Uterus (tissue), 2 donors: Measurements from ENCODE around the gene SYTL2.

Source experiments
- POLR2A ChIP-seq, 2 donors: fragments of 450-650 bp; IDR thresholded peaks; one replicate each; pipeline ENCODE4 v1.6.1; 2016; ENCODE audit warnings: antibody characterized with exemption in 2 of 2, mild to moderate bottlenecking in 1 of 2, moderate library complexity in 1 of 2
- TF ChIP-seq, protein P1 (sequence below), 4 experiments: fragments of 200-600 bp in 2 of 4; fragments of 450-650 bp in 2 of 4; sonication (generic) in 2 of 4; IDR thresholded peaks; one replicate each; pipeline ENCODE4 v1.5.1; 2016 to 2019; ENCODE audit warnings: antibody characterized with exemption in 4 of 4, mild to moderate bottlenecking in 2 of 4, moderate library complexity in 1 of 4

DNA sequence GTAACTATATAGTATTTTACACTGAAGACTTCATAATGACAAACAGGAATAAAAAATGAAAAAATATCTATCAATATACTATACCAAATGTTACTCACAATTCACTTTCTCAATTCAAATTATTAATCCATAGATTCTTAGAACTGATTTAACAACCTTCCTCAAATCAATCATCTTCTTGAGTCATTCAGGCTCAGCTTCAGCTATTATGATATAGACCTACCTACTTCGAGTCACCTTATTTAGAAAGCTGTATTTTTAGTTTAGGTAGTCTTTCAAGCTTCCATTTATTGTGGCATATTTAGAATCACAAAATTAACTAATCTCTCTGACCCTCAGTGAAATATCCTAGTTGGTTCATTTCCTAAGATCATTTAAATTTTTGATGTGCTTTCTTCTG, 154.2 kb downstream of the SYTL2 start:
- TF ChIP-seq, protein P1, sequence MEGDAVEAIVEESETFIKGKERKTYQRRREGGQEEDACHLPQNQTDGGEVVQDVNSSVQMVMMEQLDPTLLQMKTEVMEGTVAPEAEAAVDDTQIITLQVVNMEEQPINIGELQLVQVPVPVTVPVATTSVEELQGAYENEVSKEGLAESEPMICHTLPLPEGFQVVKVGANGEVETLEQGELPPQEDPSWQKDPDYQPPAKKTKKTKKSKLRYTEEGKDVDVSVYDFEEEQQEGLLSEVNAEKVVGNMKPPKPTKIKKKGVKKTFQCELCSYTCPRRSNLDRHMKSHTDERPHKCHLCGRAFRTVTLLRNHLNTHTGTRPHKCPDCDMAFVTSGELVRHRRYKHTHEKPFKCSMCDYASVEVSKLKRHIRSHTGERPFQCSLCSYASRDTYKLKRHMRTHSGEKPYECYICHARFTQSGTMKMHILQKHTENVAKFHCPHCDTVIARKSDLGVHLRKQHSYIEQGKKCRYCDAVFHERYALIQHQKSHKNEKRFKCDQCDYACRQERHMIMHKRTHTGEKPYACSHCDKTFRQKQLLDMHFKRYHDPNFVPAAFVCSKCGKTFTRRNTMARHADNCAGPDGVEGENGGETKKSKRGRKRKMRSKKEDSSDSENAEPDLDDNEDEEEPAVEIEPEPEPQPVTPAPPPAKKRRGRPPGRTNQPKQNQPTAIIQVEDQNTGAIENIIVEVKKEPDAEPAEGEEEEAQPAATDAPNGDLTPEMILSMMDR (IDR thresholded peaks at IDR 0.05), result no peak
- no peak for TF ChIP-seq POLR2A (IDR thresholded peaks at IDR 0.05)
